Ishikawa (cell line): ENCODE measurements around the gene COL18A1.

Source experiments
- CREB1 ChIP-seq: IDR thresholded peaks from 2 replicates; pipeline ENCODE4 v1.6.1; 2012; ENCODE audit warnings: low read depth
- EGR1 ChIP-seq: IDR thresholded peaks from 2 replicates; pipeline ENCODE4 v1.6.1; 2012
- EP300 ChIP-seq: IDR thresholded peaks from 2 replicates; pipeline ENCODE4 v1.6.1; 2012; ENCODE audit warnings: borderline replicate concordance
- FOXM1 ChIP-seq: IDR thresholded peaks from 2 replicates; pipeline ENCODE4 v1.6.1; 2012; ENCODE audit warnings: low read depth, borderline replicate concordance
- MAX ChIP-seq: IDR thresholded peaks from 2 replicates; pipeline ENCODE4 v1.6.1; 2012
- RAD21 ChIP-seq: IDR thresholded peaks from 2 replicates; pipeline ENCODE4 v1.6.1; 2012; ENCODE audit warnings: low read depth
- REST ChIP-seq: IDR thresholded peaks from 2 replicates; pipeline ENCODE4 v1.6.1; 2012; ENCODE audit warnings: low read depth, mild to moderate bottlenecking
- TAF1 ChIP-seq: IDR thresholded peaks from 2 replicates; pipeline ENCODE4 v1.6.1; 2012; ENCODE audit warnings: low read depth, mild to moderate bottlenecking
- TCF12 ChIP-seq: IDR thresholded peaks from 2 replicates; pipeline ENCODE4 v1.6.1; 2012; ENCODE audit warnings: low read depth
- YY1 ChIP-seq: IDR thresholded peaks from 2 replicates; pipeline ENCODE4 v1.6.1; 2012; ENCODE audit warnings: low read depth
- ZBTB7A ChIP-seq: IDR thresholded peaks from 2 replicates; pipeline ENCODE4 v1.6.1; 2012; ENCODE audit warnings: low read depth

GRCh38 chr21:45531393-45532215, 126.6 kb downstream of the COL18A1 start:
- TF ChIP-seq EP300: no peak
- TF ChIP-seq YY1: no peak
- TF ChIP-seq CREB1: no peak
- no peak for TF ChIP-seq EGR1
- TF ChIP-seq TAF1: no peak
- no peak for TF ChIP-seq MAX
- TF ChIP-seq RAD21: no peak
- TF ChIP-seq TCF12: no peak
- TF ChIP-seq ZBTB7A: no peak
- no peak for TF ChIP-seq FOXM1
- TF ChIP-seq REST: no peak
